K562 (cell line): ENCODE results near the gene CNGA1. TPM values are rescaled to one million over a fixed set of nuclear protein-coding genes. Genes with fewer than 3 reads are reported as not detected.

Source experiments
- CBX5 ChIP-seq: IDR thresholded peaks from 2 replicates; pipeline ENCODE4 v1.6.1; 2014; ENCODE audit warnings: low read depth, borderline replicate concordance
- FOSL1 ChIP-seq: fragments of 200-800 bp; sonication (Bioruptor generic); conservative IDR thresholded peaks from 2 replicates; pipeline ENCODE4 v1.6.1; 2016; ENCODE audit warnings: missing genetic modification characterization, missing compliant biosample characterization
- HMBOX1 ChIP-seq: sonication (generic); IDR thresholded peaks from 2 replicates; pipeline ENCODE4 v1.6.1; 2016
- MTA1 ChIP-seq: fragments of 450-650 bp; IDR thresholded peaks from 2 replicates; pipeline ENCODE4 v1.6.1; 2017; ENCODE audit warnings: borderline replicate concordance
- RCOR1 ChIP-seq, 2 experiments: IDR thresholded peaks; 2 replicates each; pipeline ENCODE4 v1.6.1; 2012; ENCODE audit warnings: low read depth in 2 of 2, low read length in 2 of 2, borderline replicate concordance in 1 of 2, improper control_type of control experiment in 1 of 2
- SETDB1 ChIP-seq: IDR thresholded peaks from one replicate; pipeline ENCODE4 v1.6.1; 2012; ENCODE audit warnings: low read length, control low read depth, inconsistent platforms
- ZNF395 ChIP-seq: fragments of 200-800 bp; sonication (Bioruptor generic); IDR thresholded peaks from 2 replicates; pipeline ENCODE4 v1.6.1; 2017; ENCODE audit warnings: missing genetic modification characterization, missing compliant biosample characterization
- ZNF785 ChIP-seq: fragments of 250-450 bp; sonication (Bioruptor Pico); IDR thresholded peaks from 2 replicates; pipeline ENCODE4 v1.4.0; 2020; ENCODE audit warnings: mild to moderate bottlenecking
- polyA plus RNA-seq, 8 experiments: library from polyadenylated mRNA; depleted of rRNA in 4 of 8; stranded (reverse) in 5 of 8; unstranded in 3 of 8; fragments of >200 nt; fragmentation: Nextera tagmentation in 2 of 8; fragmentation: Illumina TruSeq in 1 of 8; extraction: Ambion mirVana in 2 of 8; extraction: Trizol in 1 of 8; gene quantifications; 2 replicates each; pipeline versions ENCODE4 v1.2.1 to v1.2.3, GENCODE V29; 2011 to 2014; ENCODE audit warnings: inconsistent platforms in 1 of 8, missing spikeins in 1 of 8
- total RNA-seq, 7 experiments: library from RNA; depleted of rRNA in 6 of 7; stranded (reverse); fragments of >200 nt in 6 of 7; fragmentation: Illumina TruSeq in 2 of 7; extraction: Trizol in 2 of 7; gene quantifications; 2 replicates each; pipeline versions ENCODE4 v1.2.1 to v1.2.3, GENCODE V29; 2011 to 2021; ENCODE audit warnings: low replicate concordance in 1 of 7
- TF ChIP-seq, protein P1 (sequence below): sonication (generic); formaldehyde crosslinking; IDR thresholded peaks from 2 replicates; pipeline ENCODE4 v1.8.0; 2022; ENCODE audit warnings: mild to moderate bottlenecking, missing genetic modification reagents

CNGA1 gene
- total and polyA plus RNA-seq, 9 of the 15 experiments (the other 6 are each of a cell fraction or from before 2014, with no cell fraction given) = 0.03 to 0.29 (median 0.04) TPM; not detected in 5

DNA sequence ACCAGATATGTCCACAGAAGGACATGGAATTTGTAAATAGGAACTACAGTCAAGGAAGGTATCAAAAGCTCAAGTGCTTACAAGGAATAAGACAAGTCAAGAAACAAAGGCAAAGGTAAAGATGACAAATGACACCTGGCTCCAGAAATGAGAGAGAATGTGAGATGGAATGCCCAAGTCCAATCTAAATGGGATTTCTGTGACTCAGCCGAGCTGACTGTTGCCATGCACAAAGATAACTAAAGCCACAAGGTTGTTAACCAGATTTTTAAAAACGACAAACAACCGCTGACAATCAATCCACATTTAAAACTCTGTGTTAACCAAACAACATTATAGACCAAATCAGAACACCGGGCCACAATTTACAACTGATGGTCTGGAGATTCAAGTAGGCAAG lies 103.2 kb downstream of the CNGA1 start (continued):
- no peak for TF ChIP-seq MTA1
- TF ChIP-seq, protein P1, sequence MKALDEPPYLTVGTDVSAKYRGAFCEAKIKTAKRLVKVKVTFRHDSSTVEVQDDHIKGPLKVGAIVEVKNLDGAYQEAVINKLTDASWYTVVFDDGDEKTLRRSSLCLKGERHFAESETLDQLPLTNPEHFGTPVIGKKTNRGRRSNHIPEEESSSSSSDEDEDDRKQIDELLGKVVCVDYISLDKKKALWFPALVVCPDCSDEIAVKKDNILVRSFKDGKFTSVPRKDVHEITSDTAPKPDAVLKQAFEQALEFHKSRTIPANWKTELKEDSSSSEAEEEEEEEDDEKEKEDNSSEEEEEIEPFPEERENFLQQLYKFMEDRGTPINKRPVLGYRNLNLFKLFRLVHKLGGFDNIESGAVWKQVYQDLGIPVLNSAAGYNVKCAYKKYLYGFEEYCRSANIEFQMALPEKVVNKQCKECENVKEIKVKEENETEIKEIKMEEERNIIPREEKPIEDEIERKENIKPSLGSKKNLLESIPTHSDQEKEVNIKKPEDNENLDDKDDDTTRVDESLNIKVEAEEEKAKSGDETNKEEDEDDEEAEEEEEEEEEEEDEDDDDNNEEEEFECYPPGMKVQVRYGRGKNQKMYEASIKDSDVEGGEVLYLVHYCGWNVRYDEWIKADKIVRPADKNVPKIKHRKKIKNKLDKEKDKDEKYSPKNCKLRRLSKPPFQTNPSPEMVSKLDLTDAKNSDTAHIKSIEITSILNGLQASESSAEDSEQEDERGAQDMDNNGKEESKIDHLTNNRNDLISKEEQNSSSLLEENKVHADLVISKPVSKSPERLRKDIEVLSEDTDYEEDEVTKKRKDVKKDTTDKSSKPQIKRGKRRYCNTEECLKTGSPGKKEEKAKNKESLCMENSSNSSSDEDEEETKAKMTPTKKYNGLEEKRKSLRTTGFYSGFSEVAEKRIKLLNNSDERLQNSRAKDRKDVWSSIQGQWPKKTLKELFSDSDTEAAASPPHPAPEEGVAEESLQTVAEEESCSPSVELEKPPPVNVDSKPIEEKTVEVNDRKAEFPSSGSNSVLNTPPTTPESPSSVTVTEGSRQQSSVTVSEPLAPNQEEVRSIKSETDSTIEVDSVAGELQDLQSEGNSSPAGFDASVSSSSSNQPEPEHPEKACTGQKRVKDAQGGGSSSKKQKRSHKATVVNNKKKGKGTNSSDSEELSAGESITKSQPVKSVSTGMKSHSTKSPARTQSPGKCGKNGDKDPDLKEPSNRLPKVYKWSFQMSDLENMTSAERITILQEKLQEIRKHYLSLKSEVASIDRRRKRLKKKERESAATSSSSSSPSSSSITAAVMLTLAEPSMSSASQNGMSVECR (CRISPR knock-in tag) = peak; percentile 52; the same call in 1 of the 2 replicates
- no peak for TF ChIP-seq ZNF395
- TF ChIP-seq FOSL1 = peak; percentile 73
- TF ChIP-seq SETDB1 = no peak
- no peak; the same call in 1 of the 2 replicates for TF ChIP-seq HMBOX1
- peak in 1 of 2 experiments; percentile 77; a peak in 2 of 4 replicates for TF ChIP-seq RCOR1 (IDR thresholded peaks at IDR 0.05; ENCODE audit: borderline replicate concordance in 1 of 2, low read depth in 2 of 2, low read length in 2 of 2)
- TF ChIP-seq CBX5 = peak; percentile 86
- no peak for TF ChIP-seq ZNF785 (CRISPR knock-in tag)
